ENCODE measurements around the gene PKIB.

The PKIB gene

DNA sequence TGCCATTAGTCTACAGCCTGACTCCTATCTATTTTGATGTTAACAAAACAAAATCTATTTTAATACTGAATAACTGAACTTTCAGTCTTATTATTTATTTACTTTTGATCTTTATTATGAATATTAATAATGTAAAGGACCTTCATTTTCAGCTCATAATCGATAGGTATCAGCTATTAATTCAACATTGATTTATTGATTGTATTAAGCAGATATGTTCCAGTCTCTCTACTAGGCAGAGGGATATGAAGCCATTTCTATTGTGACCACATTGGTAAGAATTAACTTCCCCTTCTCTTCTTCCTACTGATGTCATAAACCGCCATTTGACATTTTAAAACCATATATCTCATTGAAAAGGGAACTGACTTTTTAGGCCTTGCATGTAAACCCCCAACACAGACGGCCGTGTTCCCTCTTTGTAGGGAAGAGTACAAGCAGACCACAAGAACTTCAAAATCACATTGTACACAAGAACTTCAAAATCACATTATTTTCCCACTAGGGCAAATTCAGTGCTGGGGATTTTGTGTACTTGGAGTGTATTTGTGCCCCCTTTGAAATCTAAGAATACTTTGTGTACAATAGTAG lies 99.8 kb downstream of the PKIB start:
- DNase-seq (ENCODE audit: low read depth in 2 of 3, low spot score in 1 of 3), result no peak

DNA sequence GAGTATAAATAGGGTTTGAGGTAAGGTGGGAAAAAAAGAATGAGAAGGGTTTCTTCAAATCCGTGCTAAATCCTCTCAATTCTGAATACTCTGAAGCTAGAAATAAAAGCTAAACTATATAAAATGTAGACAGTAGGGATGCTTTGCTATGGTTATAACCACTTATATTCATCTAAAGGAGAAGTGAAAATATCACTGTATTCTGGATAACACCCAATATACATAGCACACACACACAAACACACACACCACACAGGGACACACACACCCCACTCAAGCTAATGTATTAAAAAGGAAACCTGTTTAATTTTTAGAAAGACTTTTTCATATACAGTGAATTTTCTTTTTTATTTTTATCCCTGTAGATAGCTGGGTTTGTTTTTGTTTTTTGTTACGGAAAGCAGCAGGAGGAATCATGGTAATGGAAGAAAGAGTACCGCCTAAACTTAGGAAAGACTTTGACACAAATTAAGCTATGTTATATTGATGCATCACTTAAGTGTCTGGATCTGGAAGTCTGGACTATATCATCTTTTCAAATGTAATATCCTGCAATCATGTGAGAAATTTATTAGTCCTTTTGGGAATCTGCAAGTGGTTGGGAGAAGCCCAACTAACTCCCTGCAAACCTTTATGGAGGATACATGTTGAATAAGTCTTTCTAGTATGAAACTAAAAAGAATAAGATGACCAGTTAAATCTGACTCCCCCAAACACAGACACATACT lies 100.9 kb downstream of the PKIB start:
- no peak for DNase-seq (ENCODE audit: low read depth in 2 of 3, low spot score in 1 of 3)

DNA sequence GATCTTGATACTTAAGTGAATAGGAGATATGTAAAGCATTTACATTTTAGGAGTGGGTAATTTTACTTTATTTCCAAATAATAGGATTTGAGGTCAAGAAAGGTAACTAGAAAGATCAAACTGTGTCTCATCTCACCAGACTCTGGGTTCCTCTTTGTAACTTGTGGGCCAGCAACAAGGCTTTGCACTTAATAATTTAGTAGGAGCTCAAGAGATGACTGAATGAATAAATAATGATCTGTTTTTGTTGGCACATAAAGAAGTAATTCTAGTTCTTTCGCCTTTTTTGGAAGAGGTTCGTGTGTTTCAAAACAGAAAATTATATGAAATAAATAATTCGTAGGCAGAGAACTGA lies 101.9 kb downstream of the PKIB start:
- DNase-seq (ENCODE audit: low read depth in 2 of 3, low spot score in 1 of 3), result no peak

DNA sequence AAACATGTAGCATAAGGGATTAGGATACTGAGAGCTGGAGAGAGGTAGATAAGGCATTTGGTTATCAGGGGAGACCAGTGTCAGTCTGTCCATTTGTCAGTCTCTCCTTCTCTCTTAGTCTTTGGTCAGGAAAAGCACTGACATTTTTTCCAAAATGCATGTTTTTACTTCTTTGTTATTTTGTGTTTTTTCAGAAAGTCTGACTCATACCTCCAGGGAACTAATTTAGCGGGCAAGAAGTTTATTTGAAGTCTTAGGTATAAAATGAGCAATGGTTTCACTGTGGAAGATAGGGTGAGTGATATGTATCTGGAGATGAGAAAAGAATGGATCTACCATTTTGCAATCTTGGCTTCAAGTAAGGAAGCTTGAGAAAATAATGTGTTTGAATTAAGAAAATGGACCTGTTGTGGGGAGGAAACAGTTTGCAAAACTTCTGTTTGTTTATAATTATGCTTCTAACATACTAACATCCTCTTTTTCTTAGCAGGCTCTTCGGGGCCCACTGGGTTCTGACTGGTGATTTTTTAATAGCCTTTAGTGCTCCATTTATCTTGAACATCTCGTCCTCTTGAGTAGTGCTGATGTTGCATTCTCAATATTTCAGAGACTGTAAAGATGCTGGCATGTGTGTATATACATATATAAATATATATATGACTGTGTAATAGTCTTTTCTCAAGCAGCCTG lies 102.4 kb downstream of the PKIB start:
- DNase-seq (ENCODE audit: low read depth in 2 of 3, low spot score in 1 of 3), result no peak

DNA sequence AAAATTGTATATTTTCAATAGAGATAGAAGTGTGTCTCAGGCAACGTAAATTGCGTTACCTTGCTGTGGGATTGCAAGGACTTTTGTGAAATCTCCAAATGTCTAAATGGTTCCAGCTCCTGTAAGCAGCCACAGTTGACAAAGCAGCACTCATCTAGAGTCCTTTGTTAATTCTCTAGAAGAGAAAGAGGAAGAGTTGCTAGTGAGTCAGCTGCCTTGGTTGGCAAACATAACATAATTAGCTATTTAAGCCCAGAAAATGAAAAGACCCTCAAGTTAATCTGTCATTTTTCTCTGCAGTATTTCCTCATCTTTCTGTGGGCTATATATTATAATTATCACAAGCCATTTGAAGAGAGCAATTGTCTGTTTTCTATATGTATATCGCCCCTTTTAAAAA lies 102.9 kb downstream of the PKIB start:
- DNase-seq (ENCODE audit: low read depth in 2 of 3, low spot score in 1 of 3), result no peak

DNA sequence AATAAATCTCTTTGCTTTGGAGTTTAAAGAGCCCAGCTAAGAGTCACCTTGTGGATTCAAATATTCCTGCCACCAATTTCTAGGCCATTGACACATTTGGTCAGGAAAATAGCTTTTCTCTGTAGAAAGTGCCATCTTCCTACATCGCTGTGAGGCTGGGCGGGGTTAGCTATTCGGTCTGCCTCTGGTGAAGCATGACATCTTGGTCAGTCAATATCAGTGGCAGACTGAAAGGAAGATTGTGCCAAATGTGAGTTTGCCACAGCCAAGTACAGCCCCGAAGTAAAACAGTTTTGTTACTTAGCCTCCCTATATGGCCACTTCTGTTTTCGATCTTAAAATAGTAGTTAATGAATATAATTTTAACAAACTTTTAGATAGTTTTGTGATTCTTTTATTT lies 103.9 kb downstream of the PKIB start:
- DNase-seq (ENCODE audit: low read depth in 2 of 3, low spot score in 1 of 3), result no peak

DNA sequence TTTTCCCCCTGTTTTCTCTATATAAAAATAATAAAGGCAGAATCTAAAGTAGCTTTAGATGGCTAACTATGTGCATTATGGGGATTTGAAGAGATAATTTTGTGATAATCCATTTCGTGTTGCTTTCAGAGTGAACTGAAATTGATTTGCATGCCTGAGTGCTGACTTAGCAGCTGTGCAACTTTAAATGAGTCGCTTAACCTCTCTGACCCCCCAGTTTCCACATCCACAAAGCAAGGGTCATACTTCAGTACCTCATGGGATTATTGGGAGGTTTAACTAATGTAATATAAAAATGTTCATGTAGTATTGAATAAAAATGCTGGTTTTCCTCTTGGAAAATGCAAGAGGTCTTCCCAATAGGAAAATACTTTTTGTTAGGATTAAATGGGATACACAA lies 105.5 kb downstream of the PKIB start:
- DNase-seq (ENCODE audit: low read depth in 2 of 3, low spot score in 1 of 3), result no peak

DNA sequence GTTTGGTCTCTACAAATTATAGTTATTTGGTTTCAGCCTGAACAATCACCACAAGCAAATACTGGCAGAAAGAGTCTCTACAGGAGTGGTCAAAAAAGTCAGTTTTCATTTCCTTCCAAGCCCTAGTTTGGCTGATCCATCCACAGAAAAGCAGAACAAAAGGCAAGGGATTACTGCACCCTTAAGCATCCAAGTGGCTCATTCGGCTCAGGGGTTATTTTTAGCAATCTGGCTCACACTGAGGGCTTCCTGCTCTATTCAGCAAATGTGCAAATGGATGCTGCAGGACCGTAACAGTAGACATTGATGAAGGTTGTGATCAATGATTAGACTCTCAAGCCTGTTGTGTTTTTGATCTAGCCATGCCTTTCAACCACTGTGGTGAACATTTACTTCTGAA lies 107.1 kb downstream of the PKIB start:
- DNase-seq (ENCODE audit: low read depth in 2 of 3, low spot score in 1 of 3), result no peak

DNA sequence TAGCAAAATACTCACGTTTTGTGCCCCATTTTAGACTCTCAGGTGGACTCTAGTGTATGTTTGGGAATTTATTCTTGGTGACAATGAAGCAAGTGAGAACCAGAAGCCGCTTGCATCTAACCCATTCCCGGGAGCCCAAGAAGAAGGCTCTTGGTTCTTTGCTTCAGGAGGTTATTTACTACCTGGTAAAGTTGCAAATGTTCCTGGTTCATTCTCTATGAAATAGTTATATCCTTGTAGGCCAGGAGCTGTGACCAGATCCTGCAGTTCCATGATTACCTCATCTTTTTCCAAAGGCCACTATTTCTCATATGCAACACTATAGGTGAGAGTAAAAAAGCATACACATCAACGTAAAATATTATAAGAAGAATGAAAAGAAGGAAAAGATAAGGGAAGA lies 108.4 kb downstream of the PKIB start:
- DNase-seq (ENCODE audit: low read depth in 2 of 3, low spot score in 1 of 3), result no peak

DNA sequence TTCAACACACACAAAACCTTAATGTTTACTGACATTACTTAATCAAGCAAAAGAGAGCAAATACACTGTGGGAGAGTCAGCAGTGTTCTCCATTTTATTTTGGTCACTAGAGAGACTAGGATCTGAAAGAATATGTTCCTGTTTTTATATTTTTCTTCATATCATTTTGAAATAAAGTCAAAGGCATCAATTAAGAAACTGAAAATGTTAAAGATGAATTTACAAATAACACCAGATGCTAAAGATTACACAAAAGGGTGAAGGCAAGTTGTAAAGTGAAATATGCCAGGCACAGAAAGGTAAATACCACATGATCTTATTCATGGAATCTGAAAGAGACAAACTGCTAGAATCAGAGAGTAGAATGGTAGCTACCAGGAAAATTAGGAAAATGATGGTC lies 109.0 kb downstream of the PKIB start:
- no peak for DNase-seq (ENCODE audit: low read depth in 2 of 3, low spot score in 1 of 3)

DNA sequence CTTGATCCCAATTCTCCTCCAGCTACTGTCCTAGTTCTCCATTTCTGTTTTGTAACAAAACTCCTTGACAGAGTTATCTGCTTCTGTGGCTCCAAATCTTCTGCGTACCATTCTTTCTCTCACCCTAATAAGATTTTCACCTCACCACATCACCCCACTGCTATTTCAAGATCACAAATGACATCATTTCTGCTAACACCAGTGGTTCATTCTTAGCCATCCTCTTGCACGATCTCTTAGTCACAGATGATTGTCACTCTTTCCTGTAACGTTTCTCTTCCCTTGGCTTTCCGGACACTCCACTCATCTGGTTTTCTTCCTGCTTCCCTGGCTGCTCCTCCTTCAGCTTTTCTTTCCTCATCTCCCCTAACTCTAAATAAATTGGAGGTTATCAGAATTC lies 112.5 kb downstream of the PKIB start:
- DNase-seq (ENCODE audit: low read depth in 2 of 3, low spot score in 1 of 3), result no peak

DNA sequence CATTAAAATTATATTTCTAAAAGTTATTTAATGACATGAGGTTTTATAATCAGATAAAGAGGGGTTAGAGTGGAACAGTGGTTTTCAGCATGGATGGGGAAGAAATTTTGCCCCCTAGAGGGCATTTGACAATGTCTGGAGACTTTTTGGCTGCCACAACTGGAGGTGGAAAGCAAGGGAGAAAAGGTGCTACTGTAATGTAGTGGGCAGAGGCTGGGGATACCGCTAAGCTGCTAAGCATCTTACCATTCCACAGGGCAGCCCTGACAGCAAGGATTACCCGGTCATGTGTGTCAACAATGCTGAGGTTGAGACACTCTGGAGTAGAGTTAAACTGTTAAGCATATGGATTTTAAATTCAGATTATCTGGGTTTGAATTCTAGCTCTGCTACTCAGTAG lies 116.4 kb downstream of the PKIB start:
- no peak for DNase-seq (ENCODE audit: low read depth in 2 of 3, low spot score in 1 of 3)

DNA sequence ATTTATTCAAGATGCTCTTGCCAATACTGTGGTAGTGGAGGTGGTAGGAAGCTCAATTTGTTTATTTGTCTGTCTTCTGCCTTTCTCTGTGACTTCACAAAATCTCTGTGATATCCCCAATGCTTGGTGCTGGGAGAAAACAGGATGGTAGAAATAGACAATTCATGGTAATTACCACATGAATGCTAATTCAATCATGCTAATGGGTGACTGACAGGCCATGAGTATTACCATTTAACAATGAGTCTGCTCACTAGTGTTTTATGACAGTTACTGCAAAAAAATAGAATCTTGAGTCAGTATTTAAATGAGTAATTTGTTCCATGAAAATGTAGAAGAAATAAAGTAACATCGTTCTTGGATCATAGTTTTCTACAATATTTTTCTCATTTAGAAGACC lies 117.0 kb downstream of the PKIB start:
- no peak for DNase-seq (ENCODE audit: low read depth in 2 of 3, low spot score in 1 of 3)

DNA sequence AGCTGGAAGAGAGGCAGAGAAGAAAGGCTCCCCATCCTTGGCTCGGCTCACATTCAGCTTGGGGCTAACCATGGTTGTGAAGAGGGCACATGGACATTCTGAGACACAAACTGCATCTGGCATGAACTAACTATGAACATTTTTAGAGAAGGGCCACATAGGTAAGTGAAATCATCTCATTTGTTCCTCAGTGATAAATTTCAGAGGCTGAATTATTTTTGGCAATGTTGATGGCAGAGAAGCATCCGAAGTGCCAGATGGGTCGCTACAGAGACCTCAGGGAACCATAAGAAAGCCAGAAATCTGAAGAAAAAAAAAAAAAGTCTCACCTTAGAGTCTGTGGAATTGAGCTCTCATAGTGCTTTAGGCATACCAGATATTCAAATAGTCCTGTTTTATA lies 120.1 kb downstream of the PKIB start:
- no peak for DNase-seq (ENCODE audit: low read depth in 2 of 3, low spot score in 1 of 3)

DNA sequence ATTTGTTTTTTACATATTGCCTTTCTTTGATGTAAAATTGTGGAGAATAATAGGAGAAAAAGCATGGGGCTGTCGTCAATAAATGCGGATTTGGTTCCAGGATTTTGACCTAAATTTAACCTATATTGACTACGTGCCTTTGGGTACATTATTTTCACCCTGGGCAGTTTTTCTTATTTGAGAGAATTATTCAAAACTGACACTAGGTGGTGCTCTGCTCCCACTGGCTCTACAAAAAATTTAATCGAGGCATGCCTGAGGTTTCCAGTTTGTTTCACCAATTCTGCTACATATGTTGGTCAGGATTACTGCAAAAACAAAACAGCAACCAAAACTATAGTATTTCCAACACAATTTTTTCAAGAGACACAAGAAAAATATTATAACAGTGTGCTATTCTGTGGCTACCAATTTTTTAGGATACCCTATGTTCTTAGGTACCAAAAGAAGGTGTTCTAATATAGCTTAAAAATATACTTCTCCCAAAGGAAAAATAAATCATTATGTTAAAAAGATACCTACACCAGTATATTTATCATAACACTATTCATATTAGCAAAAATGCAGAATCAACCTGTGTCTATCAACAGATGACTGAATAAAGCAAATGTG lies 120.7 kb downstream of the PKIB start:
- DNase-seq (ENCODE audit: low read depth in 2 of 3, low spot score in 1 of 3), result peak in 1 of 3 donors; percentile 8

DNA sequence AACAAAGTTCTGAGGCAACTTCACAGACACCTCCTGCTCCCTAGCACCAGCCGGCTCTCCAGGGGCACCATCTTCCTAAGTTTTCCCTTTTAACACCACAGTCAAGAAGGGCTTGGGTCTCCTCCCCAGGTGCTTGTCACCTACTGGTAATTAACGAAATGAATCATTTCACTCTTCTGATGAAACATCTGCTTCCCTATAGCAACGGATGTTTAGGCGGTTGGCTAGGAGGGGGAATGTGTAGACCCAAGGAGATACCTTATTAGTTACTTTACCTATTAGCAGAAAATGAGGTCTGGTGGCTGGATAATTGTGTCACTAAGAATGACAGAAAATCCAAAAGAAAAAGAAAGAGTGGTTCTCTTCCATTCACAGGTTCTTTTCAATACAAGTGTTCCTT lies 123.1 kb downstream of the PKIB start:
- no peak for DNase-seq (ENCODE audit: low read depth in 2 of 3, low spot score in 1 of 3)

DNA sequence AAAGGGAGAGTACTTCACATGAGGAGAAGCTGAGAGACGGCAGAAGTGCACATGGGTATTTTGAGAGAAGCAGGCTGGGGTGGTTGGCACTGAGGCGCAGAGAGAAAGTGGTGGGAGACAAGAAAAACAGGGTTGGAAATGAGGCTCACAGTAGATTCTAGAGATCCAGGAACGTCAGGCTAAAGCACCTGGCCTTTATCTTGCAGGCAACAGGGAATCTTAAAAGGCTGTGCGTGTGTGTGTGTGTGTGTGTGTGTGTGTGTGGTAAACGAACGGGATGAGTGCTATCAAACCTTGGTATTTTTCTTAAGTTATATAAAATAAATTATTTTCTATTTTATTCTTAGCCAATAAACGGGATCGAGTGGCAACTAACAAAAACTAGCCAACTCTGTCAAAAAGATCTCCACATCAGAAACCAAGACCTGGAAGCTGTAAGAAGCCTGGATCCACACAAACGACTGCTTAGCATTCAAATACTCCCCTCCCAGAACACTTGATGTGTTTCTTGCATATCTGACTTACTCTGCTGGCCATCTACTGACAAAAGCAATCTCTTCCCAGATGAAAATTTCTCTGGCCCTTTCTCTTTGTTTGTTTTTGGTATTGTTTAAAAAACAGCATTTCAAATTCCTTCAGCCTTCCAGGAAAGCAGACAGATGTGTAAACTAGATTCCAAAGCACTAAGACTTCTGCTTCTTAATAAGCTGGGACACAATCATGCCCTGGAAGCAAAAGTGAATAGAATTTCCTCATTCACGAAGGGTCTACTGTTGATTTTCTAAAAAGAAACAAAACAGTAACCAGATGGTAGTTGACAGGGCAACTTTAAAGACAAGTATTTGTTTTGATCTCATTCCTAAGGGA lies 124.6 kb downstream of the PKIB start:
- DNase-seq (ENCODE audit: low read depth in 2 of 3, low spot score in 1 of 3), result no peak

DNA sequence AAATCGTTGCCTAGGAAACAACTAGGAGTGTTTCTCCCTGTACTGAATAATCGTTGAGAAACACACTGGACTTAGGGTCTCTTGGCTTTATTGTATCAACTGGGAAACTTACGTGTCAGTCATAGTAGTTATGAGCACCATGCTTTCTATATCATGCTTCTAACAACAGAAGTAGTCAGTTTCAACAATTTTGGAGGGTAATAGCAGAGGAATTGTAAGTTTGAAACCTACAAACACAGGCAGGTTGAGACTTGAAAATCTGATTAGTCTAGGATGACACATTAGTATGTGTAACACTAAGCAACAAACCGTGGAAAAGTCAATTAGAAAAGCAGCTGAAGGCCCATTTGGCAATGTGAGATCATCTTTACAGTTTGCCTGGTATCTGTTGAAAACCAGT lies 125.4 kb downstream of the PKIB start:
- DNase-seq (ENCODE audit: low read depth in 2 of 3, low spot score in 1 of 3), result no peak

DNA sequence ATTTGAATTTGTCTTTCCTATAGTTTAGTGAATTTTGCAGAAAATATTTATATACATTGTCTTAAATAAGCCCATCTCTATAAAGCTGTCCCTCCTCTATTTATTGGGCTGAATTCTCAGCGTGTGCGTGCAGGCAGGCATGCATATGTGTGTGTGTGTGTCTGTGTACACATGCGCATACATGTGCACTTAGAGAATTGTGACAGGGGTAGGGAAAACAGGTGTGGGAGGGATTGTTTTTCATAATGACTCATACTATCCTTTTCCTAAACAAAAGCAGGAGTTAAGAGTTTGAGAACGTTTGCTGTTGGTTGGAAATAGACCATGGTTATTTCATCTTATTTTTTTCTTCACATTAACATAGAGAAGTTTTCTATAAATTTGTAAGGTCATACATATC lies 126.0 kb downstream of the PKIB start:
- DNase-seq (ENCODE audit: low read depth in 2 of 3, low spot score in 1 of 3), result no peak

DNA sequence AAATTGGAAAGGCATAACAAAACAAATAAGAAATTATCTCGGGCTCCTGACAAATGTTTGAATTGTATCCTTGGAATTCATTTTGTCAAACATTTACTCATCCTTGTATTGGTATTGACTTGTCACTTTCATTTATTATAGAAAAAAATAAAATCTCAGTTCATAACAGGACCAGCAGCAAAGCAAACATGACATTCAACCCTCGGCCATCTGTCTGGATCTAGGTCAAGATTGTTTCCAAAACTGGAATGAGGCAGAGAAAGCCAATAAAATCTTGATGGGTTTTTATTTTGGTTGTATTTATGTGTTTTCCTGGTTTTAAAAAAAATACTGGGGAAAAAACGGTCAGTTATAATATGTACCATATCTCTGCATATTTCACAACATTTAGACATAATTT lies 126.4 kb downstream of the PKIB start:
- no peak for DNase-seq (ENCODE audit: low read depth in 2 of 3, low spot score in 1 of 3)

DNA sequence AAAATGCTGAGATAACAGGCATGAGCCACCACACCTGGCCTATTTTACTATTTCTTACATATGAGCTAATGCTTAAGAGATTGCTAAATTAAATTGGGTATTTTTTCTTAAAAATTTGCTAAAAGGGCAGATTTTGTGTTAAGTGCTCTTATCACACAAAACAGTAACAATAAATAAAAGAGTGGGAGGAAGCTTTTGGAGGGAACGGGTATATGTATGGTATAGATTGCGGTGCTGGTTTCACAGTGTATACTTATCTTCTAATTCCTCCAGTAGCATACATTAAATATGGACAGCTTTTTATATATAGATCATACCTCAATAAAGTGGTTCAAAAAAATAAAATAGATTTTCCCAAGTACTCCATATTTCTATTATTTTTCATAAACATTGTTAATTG lies 129.9 kb downstream of the PKIB start:
- no peak for DNase-seq (ENCODE audit: low read depth in 2 of 3, low spot score in 1 of 3)

All from stimulated activated CD4-positive, alpha-beta T cell treated with anti-CD3 and anti-CD28 coated beads, Interleukin-12 subunit alpha, Interleukin-12 subunit beta, amount 100 ng/mL, for 48 hours (primary cell).